IMR-90 (cell line): Measurements from ENCODE around the gene UBE2L3. TPM values are rescaled to one million over a fixed set of nuclear protein-coding genes. Genes with fewer than 3 reads are reported as not detected.
"Not testable (repeated sequence)": the region's sequence is repeated elsewhere in the genome, so short reads cannot be mapped to it uniquely, and the experiment has no call there.

Source experiments
- ATAC-seq: fragments of 200-7000 bp; cut with Tn5 transposase; 2 replicates; pipeline ENCODE4 v1.9.1; 2020; ENCODE audit warnings: low read depth, mild to moderate bottlenecking, moderate library complexity
- BruUV-seq: library from RNA; stranded (reverse); fragments of 400-500 nt; replicated peaks from 2 replicates; lab custom pipeline; 2021; lab: Mats Ljungman, UMichigan
- CTCF ChIA-PET: fragments of 300-600 bp; formaldehyde crosslinking; extraction: SDS; loops from one replicate; lab custom pipeline; 2021; ENCODE audit warnings: antibody characterized with exemption; lab: Yijun Ruan, JAX
- POLR2A ChIA-PET: fragments of 300-600 bp; sonication (Branson Sonifier 250); formaldehyde crosslinking; loops from one replicate; lab custom pipeline; 2022; ENCODE audit warnings: antibody characterized with exemption; ENCODE audit not compliant: unreplicated experiment; lab: Charles Lee
- DNase-seq: peaks from one replicate; pipeline ENCODE4 v3.0.0; 2013
- H2AFZ ChIP-seq: replicated peaks from 2 replicates; pipeline ENCODE3; 2013; ENCODE audit warnings: low read length, mild to moderate bottlenecking; ENCODE audit not compliant: poor library complexity
- H2AK5ac ChIP-seq: 2 replicates; pipeline ENCODE4 v1.6.1; 2013; ENCODE audit warnings: low read depth, low read length, inconsistent platforms
- H2AK9ac ChIP-seq: replicated peaks from 2 replicates; pipeline ENCODE3; 2013; ENCODE audit warnings: mild to moderate bottlenecking, low read depth, low read length, moderate library complexity; ENCODE audit not compliant: poor library complexity
- H2BK120ac ChIP-seq: 2 replicates; pipeline ENCODE4 v1.6.1; 2013; ENCODE audit warnings: low read depth, low read length, inconsistent platforms
- H2BK15ac ChIP-seq: 3 replicates; pipeline ENCODE4 v1.6.1; 2013; ENCODE audit warnings: low read depth, low read length, inconsistent platforms
- H2BK20ac ChIP-seq: 2 replicates; pipeline ENCODE4 v1.6.1; 2013; ENCODE audit warnings: low read depth, mild to moderate bottlenecking, inconsistent platforms, low read length, moderate library complexity
- H2BK5ac ChIP-seq: 2 replicates; pipeline ENCODE4 v1.6.1; 2013; ENCODE audit warnings: mild to moderate bottlenecking, low read depth, low read length, inconsistent platforms; ENCODE audit not compliant: poor library complexity, severe bottlenecking
- H3K14ac ChIP-seq: replicated peaks from 2 replicates; pipeline ENCODE4 v1.6.1; 2013; ENCODE audit warnings: low read depth, low read length, inconsistent platforms
- H3K18ac ChIP-seq: 2 replicates; pipeline ENCODE4 v1.6.1; 2013; ENCODE audit warnings: low read depth, low read length, control low read depth
- H3K23ac ChIP-seq: 2 replicates; pipeline ENCODE4 v1.6.1; 2013; ENCODE audit warnings: low read depth, low read length, inconsistent platforms
- H3K27ac ChIP-seq: 2 replicates; pipeline ENCODE4 v1.5.1; 2013; ENCODE audit warnings: mild to moderate bottlenecking, control low read depth, low read length; ENCODE audit not compliant: insufficient read depth
- H3K27me3 ChIP-seq: 2 replicates; pipeline ENCODE4 v1.6.1; 2013; ENCODE audit warnings: low read length; ENCODE audit not compliant: control insufficient read depth, insufficient read depth
- H3K36me3 ChIP-seq: 2 replicates; pipeline ENCODE4 v1.6.1; 2013; ENCODE audit warnings: low read length, mixed read lengths; ENCODE audit not compliant: control insufficient read depth, insufficient read depth
- H3K4ac ChIP-seq: 2 replicates; pipeline ENCODE4 v1.6.1; 2013; ENCODE audit warnings: low read depth, low read length, inconsistent platforms
- H3K4me1 ChIP-seq: 2 replicates; pipeline ENCODE4 v1.6.1; 2013; ENCODE audit warnings: low read length, mixed read lengths; ENCODE audit not compliant: control insufficient read depth, insufficient read depth
- H3K4me2 ChIP-seq: 2 replicates; pipeline ENCODE4 v1.6.1; 2013; ENCODE audit warnings: low read depth, mild to moderate bottlenecking, control low read depth, low read length, moderate library complexity
- H3K4me3 ChIP-seq: 2 replicates; pipeline ENCODE4 v1.5.1; 2013; ENCODE audit warnings: low read depth, mild to moderate bottlenecking, control low read depth, low read length, moderate library complexity; ENCODE audit not compliant: insufficient read depth
- H3K56ac ChIP-seq: 2 replicates; pipeline ENCODE4 v1.6.1; 2013; ENCODE audit warnings: low read length, inconsistent platforms; ENCODE audit not compliant: insufficient read depth; ENCODE audit errors: extremely low read depth
- H3K79me1 ChIP-seq, 2 experiments: 2 replicates each; pipeline ENCODE4 v1.6.1; 2013; ENCODE audit warnings: low read length in 2 of 2, inconsistent platforms in 1 of 2, low read depth in 1 of 2
- H3K9ac ChIP-seq: 2 replicates; pipeline ENCODE4 v1.6.1; 2013; ENCODE audit warnings: low read depth, low read length, control low read depth
- H3K9me1 ChIP-seq: 2 replicates; pipeline ENCODE4 v1.6.1; 2013; ENCODE audit warnings: low read length, inconsistent platforms; ENCODE audit not compliant: insufficient read depth
- H3K9me3 ChIP-seq: 2 replicates; pipeline ENCODE4 v1.6.1; 2013; ENCODE audit warnings: low read length; ENCODE audit not compliant: control insufficient read depth, insufficient read depth
- H4K20me1 ChIP-seq: 2 replicates; pipeline ENCODE4 v1.6.1; 2013; ENCODE audit warnings: low read length, inconsistent platforms; ENCODE audit not compliant: insufficient read depth
- H4K5ac ChIP-seq: 2 replicates; pipeline ENCODE4 v1.6.1; 2013; ENCODE audit warnings: mild to moderate bottlenecking, low read depth, low read length, control low read depth
- H4K8ac ChIP-seq, 2 experiments: 2 replicates each; pipeline ENCODE4 v1.6.1; 2013; ENCODE audit warnings: low read depth in 2 of 2, low read length in 2 of 2, control low read depth in 1 of 2, inconsistent platforms in 1 of 2
- H4K91ac ChIP-seq: 2 replicates; pipeline ENCODE4 v1.6.1; 2013; ENCODE audit warnings: low read depth, low read length, inconsistent platforms; ENCODE audit not compliant: insufficient read depth
- WGBS, 2 experiments: methylation state at CpG; one replicate each; pipeline versions ENCODE4 v1.1.5 to v1.1.7; 2013; ENCODE audit warnings: missing lambda C conversion rate in 2 of 2; ENCODE audit not compliant: insufficient read length in 1 of 2; ENCODE audit errors: extremely low coverage in 2 of 2; 5-methylcytosine and 5-hydroxymethylcytosine counted together
- dilution Hi-C: fragments of 300-500 bp; cut with HindIII; formaldehyde crosslinking; loops from one replicate; pipeline ENCODE4 v1.14.3; 2018; ENCODE audit warnings: low sequenced_read_pairs; ENCODE audit not compliant: unreplicated experiment
- in situ Hi-C: fragments of 300-500 bp; cut with MboI; formaldehyde crosslinking; loops from 3 replicates; pipeline ENCODE4 v1.14.3; 2019; ENCODE audit warnings: low sequenced_read_pairs, inconsistent platforms, mixed read lengths
- intact Hi-C: fragments of 100-400 bp; cut with micrococcal nuclease; formaldehyde crosslinking; loops from 2 replicates; pipeline ENCODE4 v1.10.0; 2022
- polyA plus RNA-seq, 3 experiments: library from polyadenylated mRNA; depleted of rRNA; stranded (reverse); fragments of >200 nt; gene quantifications; 2 replicates each; pipeline ENCODE4 v1.2.3, GENCODE V29; 2012; ENCODE audit warnings: low replicate concordance in 1 of 3
- total RNA-seq: library from RNA; depleted of rRNA; stranded (reverse); fragments of >200 nt; gene quantifications from 2 replicates; pipeline ENCODE4 v1.2.3, GENCODE V29; 2012

UBE2L3 gene
- total and polyA plus RNA-seq, 2 of the 4 experiments (the other 2 are of a cell fraction), result 29.0 to 72.9 TPM

DNA sequence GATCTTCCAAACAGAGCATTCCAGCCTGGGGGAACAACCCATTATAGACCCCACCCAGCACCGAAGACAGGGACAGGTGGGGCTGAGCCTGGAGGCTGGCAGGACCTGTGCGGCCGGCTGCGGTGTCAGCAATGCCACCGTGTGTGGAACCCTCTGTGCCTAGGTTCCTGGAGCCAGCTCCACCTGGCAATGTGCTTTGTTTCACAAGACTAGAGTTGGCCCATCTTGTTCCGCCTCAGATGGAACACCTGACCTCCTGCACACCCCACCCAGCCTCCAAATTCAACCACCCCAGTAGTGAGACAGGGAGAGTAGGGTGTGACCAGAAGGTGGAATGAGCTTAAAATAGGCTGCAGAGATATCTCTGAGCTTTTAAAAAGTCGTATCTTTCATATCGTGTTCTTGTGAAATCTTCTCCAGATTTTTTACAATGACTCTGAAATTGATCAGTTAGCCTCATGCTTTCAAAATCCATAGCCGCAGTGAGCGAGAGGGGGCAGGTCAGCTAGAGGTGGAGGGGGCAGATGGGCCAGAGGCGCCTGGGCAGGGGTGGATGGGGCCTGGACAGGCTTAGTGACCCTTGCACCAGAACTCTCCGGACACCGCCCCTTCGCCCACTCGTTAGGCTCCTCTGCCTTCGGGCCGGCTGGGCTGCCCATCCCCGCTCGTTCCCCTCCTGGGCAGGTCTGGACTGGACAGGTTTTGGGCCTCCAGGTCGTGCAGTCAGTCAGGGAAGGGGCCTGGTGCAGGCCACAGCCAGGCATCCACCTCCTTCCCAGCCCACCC lies 34.5 kb upstream of the UBE2L3 start:
- H3K79me1 ChIP-seq, H4K20me1 ChIP-seq, H3K14ac ChIP-seq, POLR2A ChIA-PET, H2BK120ac ChIP-seq, H3K27ac ChIP-seq, H3K27me3 ChIP-seq, H2AK9ac ChIP-seq, dilution Hi-C loops, BruUV-seq, H4K8ac ChIP-seq, intact Hi-C loops, H3K9ac ChIP-seq, H2AK5ac ChIP-seq, H3K56ac ChIP-seq, H4K91ac ChIP-seq, H3K4ac ChIP-seq, H2BK5ac ChIP-seq, H3K18ac ChIP-seq, H3K36me3 ChIP-seq, H3K4me2 ChIP-seq, H3K4me1 ChIP-seq, H3K9me3 ChIP-seq, H2BK15ac ChIP-seq, H4K5ac ChIP-seq, CTCF ChIA-PET, ATAC-seq, H3K23ac ChIP-seq, H3K4me3 ChIP-seq, H2BK20ac ChIP-seq, DNase-seq, H2AFZ ChIP-seq, in situ Hi-C loops, H3K9me1 ChIP-seq: not testable (repeated sequence)
- WGBS, 2 experiments, result no CpG with 5 or more reads among the region's 20 CpGs

DNA sequence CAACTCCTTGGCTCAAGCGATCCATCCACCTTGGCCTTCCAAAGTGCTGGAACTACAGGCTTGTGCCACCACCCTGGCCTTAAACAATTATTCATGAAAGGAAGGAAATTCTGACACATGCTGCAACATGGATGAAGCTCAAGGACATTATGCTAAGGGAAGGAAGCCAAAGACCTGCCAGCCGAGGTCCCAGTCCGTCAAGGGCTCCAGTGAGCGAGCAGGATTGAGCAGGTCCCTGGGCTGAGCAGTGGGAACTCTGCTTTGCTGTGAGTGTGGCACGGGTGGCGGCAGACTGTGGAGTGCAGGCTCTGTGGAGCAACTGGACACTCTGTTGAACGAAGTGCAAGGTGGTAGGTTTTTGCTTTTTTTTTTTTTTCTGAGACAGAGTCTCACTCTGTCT lies 27.7 kb upstream of the UBE2L3 start:
- dilution Hi-C loops, intact Hi-C loops, BruUV-seq: not testable (repeated sequence)

More for the DNA sequence above, 27.7 kb upstream of the UBE2L3 start:
- POLR2A ChIA-PET, H4K8ac ChIP-seq, H3K56ac ChIP-seq, H3K4me2 ChIP-seq, in situ Hi-C loops, H3K14ac ChIP-seq, DNase-seq, H2AK9ac ChIP-seq, H3K27ac ChIP-seq, H2BK120ac ChIP-seq, H3K9me1 ChIP-seq, H2BK5ac ChIP-seq, H3K4me3 ChIP-seq, H3K27me3 ChIP-seq, H2AFZ ChIP-seq, H3K4me1 ChIP-seq, H4K5ac ChIP-seq, H2BK20ac ChIP-seq, H3K18ac ChIP-seq, ATAC-seq, H3K23ac ChIP-seq, H2AK5ac ChIP-seq, H3K36me3 ChIP-seq, CTCF ChIA-PET, H3K9ac ChIP-seq, H3K79me1 ChIP-seq, H2BK15ac ChIP-seq, H4K20me1 ChIP-seq, H3K9me3 ChIP-seq, H3K4ac ChIP-seq, H4K91ac ChIP-seq: not testable (repeated sequence)
- WGBS, 2 experiments, result no CpG with 5 or more reads among the region's 7 CpGs
